Activated CD4-positive, CD25-positive, alpha-beta regulatory T cell treated with anti-CD3 and anti-CD28 coated beads, Interleukin-2, amount 50 U/mL, for 24 hours (primary cell): Measurements from ENCODE around the gene RPS25.
"Not testable (repeated sequence)": the region's sequence is repeated elsewhere in the genome, so short reads cannot be mapped to it uniquely, and the experiment has no call there.

Experiments used
- ATAC-seq, 2 donors: fragments of 150-1000 bp; cut with Tn5 transposase; one replicate each; pipeline ENCODE4 v1.10.0; 2021; ENCODE audit warnings: mild to moderate bottlenecking in 1 of 2, moderate library complexity in 1 of 2

RPS25 gene

DNA sequence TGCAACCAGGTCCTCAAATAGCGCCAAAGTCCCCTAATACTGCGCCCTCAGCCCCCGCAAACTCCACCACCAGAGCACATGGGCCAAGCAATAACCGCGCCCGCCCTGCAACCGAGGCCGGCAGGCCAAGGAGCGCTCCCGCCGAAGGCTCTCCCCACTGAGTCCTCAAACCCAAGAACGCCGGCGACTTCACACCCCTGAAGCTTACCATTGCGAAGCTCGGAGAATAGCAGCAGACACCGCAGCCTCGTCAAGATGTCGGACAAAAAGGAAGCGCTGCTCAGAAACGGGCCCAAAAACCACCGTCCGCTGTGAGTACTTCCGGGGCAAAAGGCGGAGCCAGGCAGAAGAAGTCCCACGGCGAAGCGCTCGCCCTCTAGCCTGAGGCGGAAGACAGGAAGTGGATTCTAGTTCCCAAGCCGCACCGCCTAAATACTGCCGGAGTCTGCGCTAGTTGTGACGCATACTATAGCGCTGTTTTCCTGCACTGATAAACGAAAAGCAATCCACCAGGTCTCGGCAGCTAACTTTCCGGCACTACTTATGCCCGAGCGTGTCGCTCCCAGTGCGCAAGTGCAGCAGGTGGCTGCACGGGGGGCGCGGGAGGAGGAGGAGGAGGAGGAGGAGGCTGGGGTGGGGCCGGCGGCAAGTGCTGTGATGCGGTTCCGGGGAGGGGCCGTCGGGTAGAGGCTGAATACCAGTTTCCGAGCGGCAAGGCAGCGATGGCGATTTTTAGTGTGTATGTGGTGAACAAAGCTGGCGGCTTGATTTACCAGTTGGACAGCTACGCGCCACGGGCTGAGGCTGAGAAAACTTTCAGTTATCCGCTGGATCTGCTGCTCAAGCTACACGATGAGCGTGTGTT is at the start of gene RPS25, which contains the start of gene TRAPPC4:
TSS of gene RPS25 (minus strand) at position 270 of the 865 bp plus-strand sequence. CDS start at position 211, 59 bp downstream.
TSS of gene TRAPPC4 (plus strand) at position 693 of the 865 bp plus-strand sequence. CDS start at position 723, 30 bp downstream.
- ATAC-seq, result peak; percentile 89 to 91

DNA sequence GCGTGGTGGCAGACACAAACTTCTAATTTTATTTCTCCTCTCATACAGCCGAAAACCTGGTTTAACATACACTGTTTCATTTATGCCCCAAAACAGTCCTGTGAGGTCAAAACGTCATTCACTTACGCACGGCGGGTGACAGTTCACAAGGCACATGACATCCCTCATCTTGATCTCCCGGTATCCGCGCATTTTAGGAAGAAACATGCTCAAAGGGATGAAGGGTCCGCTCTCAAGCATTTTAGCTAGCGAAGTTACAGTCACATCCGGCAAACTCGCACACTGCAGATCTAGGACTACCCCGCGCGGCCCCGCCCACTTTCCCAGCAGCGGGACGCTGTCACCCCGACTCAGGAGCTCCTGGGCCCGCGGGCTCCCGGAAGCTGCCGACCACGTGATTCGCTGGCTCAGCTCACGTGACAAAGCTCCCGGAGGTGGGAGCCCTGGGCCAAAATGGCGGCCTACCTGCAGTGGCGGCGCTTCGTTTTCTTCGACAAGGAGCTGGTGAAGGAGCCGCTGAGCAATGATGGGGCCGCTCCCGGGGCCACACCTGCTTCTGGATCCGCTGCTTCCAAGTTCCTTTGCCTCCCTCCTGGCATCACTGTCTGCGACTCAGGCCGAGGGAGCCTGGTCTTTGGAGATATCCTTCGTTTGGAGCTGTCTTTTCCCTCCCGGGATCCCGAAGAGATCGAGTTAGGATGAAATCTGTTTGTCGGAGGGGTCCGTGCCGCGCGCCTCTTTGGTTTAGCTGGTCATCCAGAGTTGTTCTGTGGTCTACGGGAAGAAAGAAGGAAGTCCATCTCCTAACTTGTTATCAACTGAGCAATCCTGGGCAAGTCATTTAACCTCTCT is 49.5 kb upstream of the RPS25 start, which contains the start of gene VPS11:
TSS of gene VPS11 (plus strand) at position 448 of the 852 bp plus-strand sequence. CDS start at position 454, 6 bp downstream.
- ATAC-seq, result peak; percentile 99

DNA sequence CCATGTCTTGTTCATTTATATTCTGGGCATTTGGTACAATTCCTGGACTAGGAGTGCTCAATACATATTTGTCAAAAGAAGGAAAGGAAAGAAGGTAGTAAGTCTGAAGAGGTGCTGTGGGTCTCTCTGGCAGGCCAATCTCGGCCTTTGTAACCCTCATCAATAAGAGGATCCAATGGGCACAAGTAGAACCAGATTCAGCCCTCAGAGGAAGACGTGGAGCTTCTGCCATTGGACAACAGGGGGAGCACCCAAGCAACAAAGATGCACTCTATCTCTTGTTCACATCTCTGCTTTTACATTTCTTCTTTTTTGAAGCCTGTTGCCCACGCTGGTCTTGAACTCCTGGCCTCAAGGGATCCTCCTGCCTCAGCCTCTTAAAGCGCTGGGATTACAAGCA is 47.2 kb upstream of the RPS25 start:
- no peak for ATAC-seq

DNA sequence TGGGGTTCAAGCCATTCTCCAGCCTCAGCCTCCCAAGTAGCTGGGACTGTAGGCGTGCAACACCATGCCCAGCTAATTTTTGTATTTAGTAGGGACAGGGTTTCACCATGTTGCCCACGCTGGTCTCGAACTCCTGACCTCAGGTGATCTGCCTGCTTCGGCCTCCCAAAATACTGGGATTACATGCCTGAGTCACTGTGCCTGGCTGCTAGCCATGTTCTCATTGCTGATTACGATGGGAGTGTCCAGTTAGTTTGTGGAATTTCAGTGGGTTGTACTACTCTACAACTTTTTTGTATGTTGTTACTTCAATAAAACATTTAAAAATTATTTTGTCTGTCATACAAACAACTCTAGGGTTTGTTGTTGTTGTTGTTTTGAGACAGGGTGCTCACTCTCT is 44.6 kb upstream of the RPS25 start:
- ATAC-seq, result no peak

DNA sequence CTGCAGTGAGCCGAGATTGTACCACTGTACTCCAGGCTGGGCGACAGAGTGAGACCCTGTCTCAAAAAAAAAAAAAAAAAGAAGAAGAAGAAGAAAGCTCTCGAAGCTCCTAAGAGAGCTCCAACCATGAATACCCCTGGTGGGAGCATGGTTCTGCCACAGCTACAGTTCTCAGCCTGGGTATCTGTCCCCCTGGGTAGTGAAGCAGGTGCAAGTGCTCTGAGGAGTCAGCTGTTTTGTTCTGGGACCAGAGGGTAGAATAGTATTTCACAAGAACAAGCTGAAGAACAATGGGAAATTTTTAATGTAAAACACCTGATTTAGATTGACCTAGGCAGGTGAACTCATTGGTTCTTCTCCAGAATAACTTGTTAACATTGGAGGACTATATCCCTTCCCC is 43.1 kb upstream of the RPS25 start:
- ATAC-seq, result no peak

DNA sequence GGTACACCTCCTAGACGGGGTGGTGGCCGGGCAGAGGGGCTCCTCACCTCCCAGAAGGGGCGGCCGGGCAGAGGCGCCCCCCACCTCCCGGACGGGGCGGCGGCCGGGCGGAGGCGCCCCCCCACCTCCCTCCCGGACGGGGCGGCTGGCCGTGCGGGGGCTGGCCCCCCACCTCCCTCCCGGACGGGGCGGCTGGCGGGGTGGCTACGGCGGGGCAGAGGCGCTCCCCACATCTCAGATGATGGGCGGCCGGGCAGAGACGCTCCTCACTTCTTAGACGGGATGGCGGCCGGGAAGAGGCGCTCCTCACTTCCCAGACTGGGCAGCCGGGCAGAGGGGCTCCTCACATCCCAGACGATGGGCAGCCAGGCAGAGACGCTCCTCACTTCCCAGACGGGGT is 41.0 kb upstream of the RPS25 start:
- ATAC-seq, result not testable (repeated sequence)

DNA sequence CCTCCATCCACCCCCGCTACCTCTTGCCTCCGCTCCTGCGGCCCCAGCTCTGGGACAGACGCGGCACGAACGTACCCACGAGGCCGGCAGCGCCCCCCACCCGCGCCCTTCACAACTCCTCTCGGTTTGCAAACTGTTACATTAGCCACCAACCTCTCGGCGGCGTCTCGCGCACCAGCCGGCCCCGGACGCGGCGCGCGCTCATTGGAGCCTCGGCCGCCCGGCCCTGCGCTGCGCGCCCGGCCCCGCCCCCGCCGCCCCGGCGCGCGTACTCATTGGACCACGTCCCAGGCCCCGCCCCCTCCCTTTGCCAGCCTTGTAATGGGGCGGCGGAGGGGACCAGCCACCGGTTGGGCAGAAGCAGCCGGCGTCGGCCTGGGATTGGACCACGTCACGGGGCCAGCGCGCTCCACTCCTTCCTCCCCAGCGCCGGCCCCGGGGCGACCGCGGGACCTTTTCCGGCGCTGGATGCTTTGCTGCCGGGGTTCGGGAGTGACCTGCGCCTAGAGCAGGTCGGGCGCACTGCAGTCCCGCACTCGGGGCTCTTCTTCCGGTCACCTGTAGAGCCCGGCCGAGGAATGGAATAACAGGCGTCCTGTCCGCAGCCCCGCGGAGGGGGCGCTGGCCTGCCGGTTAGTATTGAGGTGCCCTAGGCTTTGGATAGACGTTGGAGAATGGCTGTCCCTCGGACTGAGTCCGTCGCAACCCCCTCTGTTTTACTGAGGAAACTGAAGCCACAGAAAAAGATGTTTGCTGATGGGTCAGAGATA is 39.0 kb upstream of the RPS25 start, which contains the start of gene HYOU1:
TSS of gene HYOU1 (minus strand) at position 206 of the 770 bp plus-strand sequence. CDS start 1,045 bp downstream, outside the sequence.
- peak; percentile 93 to 94 for ATAC-seq

DNA sequence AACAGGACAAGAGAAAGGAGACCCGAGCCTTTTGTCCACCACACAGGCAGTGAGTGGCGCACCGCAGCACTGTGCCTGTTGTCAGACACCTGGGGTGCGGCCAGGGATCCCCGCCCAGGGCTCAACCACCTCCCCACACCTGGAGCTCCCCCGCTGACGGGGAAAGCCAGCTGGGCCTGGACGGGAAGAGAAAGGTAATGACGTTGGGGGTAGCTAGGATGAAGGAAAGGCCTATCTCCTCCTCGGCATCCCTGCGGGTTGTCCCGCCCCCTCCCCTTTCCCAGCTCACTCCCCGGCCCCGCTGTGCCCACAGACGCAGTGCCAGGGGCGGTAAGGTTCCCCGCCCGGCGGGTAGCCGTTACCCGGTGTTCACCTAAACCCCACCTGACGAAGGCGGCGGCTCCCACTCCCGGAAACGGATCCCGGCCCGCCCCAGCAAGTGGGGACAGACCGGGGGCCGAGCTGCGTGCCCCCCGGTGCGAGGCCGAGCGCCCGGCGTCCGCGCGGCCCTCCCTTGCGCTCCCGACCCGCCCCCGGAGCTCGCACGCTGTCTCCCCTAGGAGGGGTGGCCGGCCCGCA is 38.4 kb upstream of the RPS25 start:
- peak in 1 of 2 donors; percentile 2 for ATAC-seq

DNA sequence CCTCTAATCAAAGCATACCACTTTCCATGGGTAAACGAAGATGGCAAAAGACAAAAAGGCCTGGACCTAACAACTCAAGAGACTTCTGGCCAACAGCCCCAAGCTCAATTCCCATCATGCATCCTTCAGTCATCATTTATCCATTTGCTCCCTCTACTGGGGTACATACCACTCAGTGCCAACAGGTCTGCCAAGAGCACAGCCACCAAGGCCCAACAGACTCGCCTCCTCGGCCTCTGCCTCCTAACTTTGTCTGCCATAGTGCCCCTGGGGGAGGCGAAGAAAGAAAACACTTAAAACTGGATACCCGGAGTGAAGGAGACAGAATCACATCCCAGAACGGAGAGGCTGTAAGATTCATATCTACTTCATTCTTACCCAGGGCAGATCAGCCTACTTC is 37.8 kb upstream of the RPS25 start:
- no peak for ATAC-seq

DNA sequence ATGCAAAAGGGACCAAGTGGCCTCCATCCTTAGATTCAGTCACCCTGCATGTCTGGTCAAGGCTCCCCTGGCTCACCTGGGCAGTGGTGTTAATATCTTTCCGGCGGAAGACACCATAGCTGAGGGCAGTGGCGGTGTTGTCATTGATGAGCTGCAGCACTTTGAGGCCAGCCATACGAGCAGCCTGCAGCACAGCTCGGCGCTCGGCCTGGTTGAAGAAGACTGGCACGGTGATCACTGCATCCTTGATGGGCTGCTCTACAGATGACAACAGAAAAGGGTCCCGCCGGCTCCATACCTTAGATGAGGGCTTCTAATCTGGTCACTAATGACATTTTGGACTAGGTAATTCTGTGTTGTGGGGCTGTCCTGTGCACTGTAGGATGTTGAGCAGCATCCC is 36.3 kb upstream of the RPS25 start:
- ATAC-seq, result no peak

DNA sequence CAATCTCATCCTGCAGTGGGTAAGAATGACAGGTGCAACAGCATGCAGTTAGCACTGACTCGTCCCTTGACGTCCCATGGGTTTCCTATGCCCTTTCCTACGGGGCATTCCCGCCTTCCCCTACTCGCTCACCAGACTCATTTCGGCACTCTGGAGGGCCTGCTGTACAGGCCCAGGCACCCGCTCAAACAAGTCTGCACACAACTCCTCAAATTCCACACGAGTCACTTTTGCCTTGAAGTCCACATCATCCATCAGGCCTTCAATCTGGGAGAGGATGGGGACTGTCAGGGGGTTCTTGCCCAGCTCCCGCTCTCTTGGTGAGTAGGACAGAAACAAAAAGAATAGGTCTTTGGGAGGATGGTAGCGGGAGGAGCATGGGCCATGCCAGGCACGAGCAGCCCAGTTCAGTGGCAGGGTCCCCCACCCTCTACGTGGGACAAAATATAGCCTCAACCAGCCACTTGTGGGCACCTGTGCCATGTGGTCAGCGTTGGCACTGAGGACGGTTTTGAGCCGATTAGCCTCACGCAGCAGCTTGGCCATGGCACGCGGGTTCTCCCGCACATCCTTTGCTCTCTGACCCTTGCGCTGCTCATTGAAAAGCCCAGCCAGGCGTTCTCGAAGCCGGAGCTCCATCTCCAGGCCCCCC is 34.1 kb upstream of the RPS25 start:
- ATAC-seq, result no peak

DNA sequence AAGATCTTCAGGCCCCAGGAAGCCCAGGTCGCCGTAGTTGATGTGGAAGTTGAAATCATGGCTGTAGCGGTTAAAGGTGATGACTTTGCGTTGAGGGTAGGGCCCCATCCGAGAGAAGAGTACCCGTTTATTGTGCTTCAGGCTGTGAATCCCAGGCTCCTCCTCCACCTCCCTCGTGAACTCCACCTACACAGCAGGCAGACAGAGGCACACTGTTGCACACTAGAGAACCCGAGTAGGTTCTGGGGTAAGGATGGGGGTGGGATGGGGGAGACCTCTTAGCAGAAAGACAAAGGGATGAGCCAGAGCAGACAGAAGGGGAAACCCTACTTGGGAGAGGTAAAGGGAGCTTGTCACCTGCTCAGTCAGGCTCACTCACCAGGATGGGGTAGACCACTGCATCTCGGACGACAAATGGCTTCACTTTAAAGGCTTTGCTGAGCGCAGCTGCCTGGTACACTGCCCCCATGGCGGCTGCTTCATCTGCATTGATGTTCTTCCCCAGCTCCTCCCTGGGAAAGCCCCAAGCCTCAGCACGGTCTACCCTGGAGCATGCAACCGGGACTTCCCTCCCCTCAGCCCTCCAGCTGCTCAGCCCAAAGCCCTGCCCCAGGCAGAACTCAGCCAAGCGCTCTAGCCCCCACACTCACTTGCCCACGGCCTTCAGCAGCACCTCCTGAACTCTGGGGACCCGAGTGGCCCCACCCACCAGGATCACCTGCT is 33.5 kb upstream of the RPS25 start:
- peak; percentile 69 to 74 for ATAC-seq

DNA sequence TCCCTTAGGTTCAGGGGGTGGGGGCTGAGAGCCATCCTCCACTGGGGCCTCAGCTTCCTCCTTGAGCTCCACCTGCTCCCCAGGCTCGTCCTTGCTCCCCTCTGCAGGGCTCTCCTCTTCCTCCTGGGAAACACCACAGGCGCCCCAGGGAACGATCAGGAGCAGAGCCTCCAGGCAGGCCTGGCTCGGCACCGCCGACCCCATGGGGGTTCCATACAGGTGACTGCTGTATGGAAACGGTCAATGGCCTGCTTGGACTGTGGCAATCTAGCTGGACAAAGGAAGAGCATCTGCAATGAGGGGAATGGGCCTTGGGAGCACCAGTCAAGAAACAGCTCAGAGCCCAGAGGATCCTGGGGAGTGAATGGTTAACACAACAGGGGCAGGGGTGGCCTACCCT is 30.9 kb upstream of the RPS25 start:
- no peak for ATAC-seq

DNA sequence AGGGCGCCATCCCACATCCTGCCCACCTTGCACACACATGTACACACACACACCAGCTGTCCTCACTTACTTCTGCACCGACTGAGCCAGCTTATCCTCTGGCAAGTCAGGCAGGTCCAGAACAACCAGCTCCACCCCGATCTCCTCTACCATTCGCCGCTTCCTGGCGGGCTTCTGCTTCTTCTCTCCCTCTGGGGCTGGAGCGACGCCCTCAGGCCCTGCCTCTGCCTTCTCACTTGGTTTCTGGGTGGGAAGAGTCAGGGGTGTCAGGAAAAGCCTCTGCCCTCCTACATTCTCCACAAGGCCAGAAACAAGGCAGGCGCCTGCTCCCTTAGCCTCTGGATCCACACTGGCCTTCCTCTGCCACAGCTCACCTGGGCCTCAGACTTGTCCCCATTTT is 30.5 kb upstream of the RPS25 start:
- ATAC-seq, result no peak

DNA sequence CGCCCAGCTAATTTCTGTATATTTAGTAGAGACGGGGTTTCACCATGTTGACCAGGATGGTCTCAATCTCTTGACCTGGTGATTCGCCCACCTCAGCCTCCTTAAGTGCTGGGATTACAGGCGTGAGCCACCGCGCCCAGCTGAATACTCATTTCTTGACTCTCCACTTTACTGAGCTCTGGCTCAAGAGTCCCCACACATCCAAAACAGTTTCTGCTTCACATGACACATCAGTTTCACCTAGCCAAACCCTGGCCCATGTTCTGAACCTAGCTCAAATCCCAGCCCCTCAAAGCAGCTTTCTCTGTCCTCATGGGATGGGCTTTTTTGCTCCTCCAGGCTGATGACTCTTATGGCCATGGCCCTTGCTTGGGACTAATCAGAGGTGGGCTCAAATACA is 29.1 kb upstream of the RPS25 start:
- ATAC-seq, result no peak

DNA sequence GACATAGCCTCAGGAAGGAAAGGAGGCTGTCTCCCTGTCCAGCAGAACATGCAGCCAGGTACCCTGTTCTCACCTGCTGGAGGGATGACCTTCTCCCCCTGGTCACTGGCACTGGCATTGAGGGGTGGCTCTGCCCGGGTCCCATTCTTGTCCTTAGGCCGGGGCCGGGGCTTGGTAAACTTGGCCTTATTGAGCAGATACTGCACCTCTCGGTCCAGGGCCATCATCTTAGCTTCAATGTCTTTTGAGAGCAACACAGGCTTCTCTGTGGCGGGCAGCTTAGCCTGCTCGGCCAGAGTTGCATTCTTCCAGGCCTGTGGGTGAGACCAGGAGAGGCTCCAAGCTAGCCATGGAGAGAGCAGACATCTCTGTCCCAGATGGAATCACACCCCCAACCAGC is 28.3 kb upstream of the RPS25 start:
- ATAC-seq, result no peak

DNA sequence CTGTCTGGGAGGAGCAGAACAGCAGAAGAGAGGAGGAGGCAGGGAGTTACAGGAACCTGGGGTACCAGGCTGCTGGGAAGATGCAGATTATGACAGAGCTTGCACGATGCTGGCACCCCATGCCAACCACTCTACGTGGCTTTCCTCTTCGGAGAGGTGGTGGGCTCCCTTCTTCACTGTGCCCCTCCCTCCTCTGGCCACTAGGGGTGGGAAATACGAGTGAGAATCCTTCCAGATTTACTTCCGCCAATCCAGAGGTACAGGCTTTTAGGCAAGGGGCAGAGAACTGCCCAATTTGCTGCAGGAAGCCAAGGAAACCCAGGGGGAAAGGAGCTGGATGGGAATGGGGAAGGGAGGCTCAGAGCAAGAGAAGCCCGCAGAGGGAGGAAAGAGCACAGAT is 26.6 kb upstream of the RPS25 start:
- ATAC-seq, result peak in 1 of 2 donors; percentile 14

DNA sequence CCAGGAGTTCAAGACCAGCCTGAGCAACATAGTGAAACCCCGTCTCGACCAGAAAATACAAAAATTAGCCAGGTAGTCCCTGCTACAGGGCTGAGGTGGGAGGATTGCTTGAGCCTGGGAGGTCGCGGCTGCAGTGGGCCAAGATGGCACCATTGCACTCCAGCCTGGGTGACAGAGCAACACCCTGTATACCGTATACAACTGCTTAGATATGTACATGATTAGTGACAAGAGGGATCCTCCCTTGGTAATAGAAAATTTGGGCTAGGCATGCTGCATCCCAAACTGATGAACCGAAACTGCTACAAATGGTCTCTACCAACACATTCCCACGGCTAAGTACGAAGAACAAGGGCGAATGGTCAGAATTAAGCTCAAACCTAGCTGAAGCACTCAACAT is 24.8 kb upstream of the RPS25 start:
- no peak for ATAC-seq

DNA sequence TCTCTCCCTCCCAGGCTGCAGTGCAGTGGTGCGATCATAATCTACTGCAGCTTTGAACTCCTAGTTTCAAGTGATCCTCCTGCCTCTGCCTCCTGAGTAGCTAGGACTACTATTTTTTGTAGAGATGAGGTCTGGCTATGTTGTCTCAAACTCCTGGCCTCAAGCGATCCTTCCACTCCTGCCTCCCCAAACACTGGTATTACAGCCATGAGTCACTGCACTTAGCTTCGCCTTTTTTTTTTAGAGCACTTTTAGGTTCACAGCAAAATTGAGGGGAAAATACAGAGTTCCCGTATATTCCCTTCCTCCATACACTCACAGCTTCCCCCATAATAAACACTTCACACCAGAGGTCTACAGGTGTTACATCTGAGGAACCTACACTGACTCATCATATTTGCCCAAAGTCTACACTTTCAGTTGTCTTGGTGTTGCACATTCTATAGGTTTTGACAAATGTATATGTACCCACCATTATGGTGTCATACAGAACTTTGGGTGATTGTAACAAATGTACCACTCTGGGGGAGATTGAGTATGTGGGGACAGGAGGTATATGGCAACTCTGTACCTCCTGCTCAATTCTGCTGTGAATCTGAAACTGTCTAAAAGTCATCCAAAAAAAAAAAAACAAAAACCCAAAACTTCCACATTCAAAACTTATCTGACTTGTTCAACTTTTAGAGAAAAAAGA is 23.8 kb upstream of the RPS25 start:
- ATAC-seq, result peak; percentile 55 to 68

DNA sequence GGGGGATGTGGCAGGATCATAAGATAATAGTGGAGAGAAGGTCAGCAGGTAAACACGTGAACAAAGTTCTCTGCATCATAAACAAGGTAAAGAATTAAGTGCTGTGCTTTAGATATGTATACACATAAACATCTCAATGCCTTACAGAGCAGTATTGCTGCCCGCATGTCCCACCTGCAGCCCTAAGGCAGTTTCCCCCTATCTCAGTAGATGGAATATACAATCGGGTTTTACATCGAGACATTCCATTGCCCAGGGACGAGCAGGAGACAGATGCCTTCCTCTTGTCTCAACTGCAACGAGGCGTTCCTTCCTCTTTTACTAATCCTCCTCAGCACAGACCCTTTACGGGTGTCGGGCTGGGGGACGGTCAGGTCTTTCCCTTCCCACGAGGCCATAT is 21.3 kb upstream of the RPS25 start:
- ATAC-seq, result not testable (repeated sequence)
